HG03442 (cell line): Measurements from ENCODE around the gene CAPZA1.
"Not testable (repeated sequence)": the region's sequence is repeated elsewhere in the genome, so short reads cannot be mapped to it uniquely, and the experiment has no call there.

Source experiments
- ATAC-seq: cut with Tn5 transposase; IDR thresholded peaks from one replicate; pipeline ENCODE4 v1.9.1; 2021; ENCODE audit warnings: mild to moderate bottlenecking, moderate library complexity; ENCODE audit not compliant: unreplicated experiment

CAPZA1 gene

GRCh38 chr1:112626887-112627286, 7.3 kb downstream of the CAPZA1 start:
- no peak for ATAC-seq

- no peak for ATAC-seq
These were observed 8.9 kb downstream of the CAPZA1 start for GRCh38 chr1:112628516-112628915.

GRCh38 chr1:112629256-112629655, 9.6 kb downstream of the CAPZA1 start:
- no peak for ATAC-seq

GRCh38 chr1:112633628-112634027, 14.0 kb downstream of the CAPZA1 start:
- ATAC-seq, result no peak

- ATAC-seq, result no peak
These were observed 14.7 kb downstream of the CAPZA1 start for GRCh38 chr1:112634367-112634766.

- no peak for ATAC-seq
These were observed 16.4 kb downstream of the CAPZA1 start for GRCh38 chr1:112636056-112636455.

- no peak for ATAC-seq
These were observed 17.1 kb downstream of the CAPZA1 start for GRCh38 chr1:112636597-112637253.

- no peak for ATAC-seq
These were observed 17.9 kb downstream of the CAPZA1 start for GRCh38 chr1:112637254-112638109.

GRCh38 chr1:112638110-112638428, 18.4 kb downstream of the CAPZA1 start:
- no peak for ATAC-seq

- not testable (repeated sequence) for ATAC-seq
These were observed 20.8 kb downstream of the CAPZA1 start for GRCh38 chr1:112640437-112640836.

GRCh38 chr1:112643080-112643479, 23.4 kb downstream of the CAPZA1 start:
- ATAC-seq, result no peak

GRCh38 chr1:112646225-112646624, 26.6 kb downstream of the CAPZA1 start:
- ATAC-seq, result no peak

GRCh38 chr1:112651205-112651604, 31.6 kb downstream of the CAPZA1 start:
- ATAC-seq, result no peak

GRCh38 chr1:112665857-112666256, 46.2 kb downstream of the CAPZA1 start:
- no peak for ATAC-seq

GRCh38 chr1:112666946-112667345, 47.3 kb downstream of the CAPZA1 start:
- no peak for ATAC-seq

GRCh38 chr1:112672009-112672408, 52.4 kb downstream of the CAPZA1 start:
- ATAC-seq, result no peak

- ATAC-seq, result no peak
These were observed 53.2 kb downstream of the CAPZA1 start for GRCh38 chr1:112672842-112673241.

- ATAC-seq, result peak; percentile 4
These were observed 54.2 kb downstream of the CAPZA1 start for GRCh38 chr1:112673592-112674439.

GRCh38 chr1:112674440-112674985, 54.9 kb downstream of the CAPZA1 start, which contains the start of gene MOV10:
TSS of gene MOV10 (plus strand) at chr1:112674659. CDS start at chr1:112674913, 254 bp downstream.
- peak; percentile 45 for ATAC-seq

GRCh38 chr1:112674986-112675727, 55.5 kb downstream of the CAPZA1 start:
- ATAC-seq, result peak; percentile 47
